Prostate gland (tissue), 2 donors: ENCODE measurements around the gene DDO. TPM values are rescaled to one million over a fixed set of nuclear protein-coding genes. Genes with fewer than 3 reads are reported as not detected.

Experiments used
- DNase-seq: peaks from one replicate; pipeline ENCODE4 v3.0.0-alpha.2; 2019; ENCODE audit warnings: low spot score
- H3K27ac ChIP-seq, 2 donors: fragments of 200-600 bp; sonication (generic); 2 replicates each; pipeline ENCODE4 v1.5.1; 2017 to 2019
- H3K27me3 ChIP-seq: fragments of 200-600 bp; sonication (generic); replicated peaks from 2 replicates; pipeline ENCODE4 v1.5.1; 2019; ENCODE audit not compliant: insufficient read depth
- H3K36me3 ChIP-seq, 2 donors: fragments of 200-600 bp; sonication (generic); 1 replicate in 1 of 2; 2 replicates in 1 of 2; pipeline versions ENCODE4 v1.5.1 to v1.8.1; 2017 to 2019
- H3K4me1 ChIP-seq: fragments of 200-600 bp; sonication (generic); replicated peaks from 2 replicates; pipeline ENCODE4 v1.5.1; 2019
- H3K4me3 ChIP-seq, 2 donors: fragments of 200-600 bp; sonication (generic); 2 replicates each; pipeline ENCODE4 v1.5.1; 2017 to 2019
- H3K9me3 ChIP-seq: fragments of 200-600 bp; sonication (generic); 2 replicates; pipeline ENCODE4 v1.5.1; 2017
- POLR2A ChIP-seq: fragments of 450-650 bp; IDR thresholded peaks from one replicate; pipeline ENCODE4 v1.6.1; 2016; ENCODE audit warnings: antibody characterized with exemption, mild to moderate bottlenecking
- POLR2AphosphoS5 ChIP-seq: sonication (generic); formaldehyde crosslinking; IDR thresholded peaks from one replicate; pipeline ENCODE4 v1.6.1; 2017; ENCODE audit warnings: antibody characterized with exemption
- WGBS: methylation state at CpG from one replicate; pipeline ENCODE4 v1.1.5; 2018; 5-methylcytosine and 5-hydroxymethylcytosine counted together
- intact Hi-C: fragments of 100-400 bp; cut with DNase I; formaldehyde crosslinking; loops from one replicate; pipeline ENCODE4 v1.14.2; 2022
- total RNA-seq, 2 donors: library from RNA; depleted of rRNA; stranded (reverse); fragments of >200 nt; gene quantifications; one replicate each; pipeline ENCODE4 v1.1.0, GENCODE V29; 2016
- TF ChIP-seq, protein P1 (sequence below), 4 experiments: fragments of 200-600 bp in 2 of 4; fragments of 450-650 bp in 2 of 4; sonication (generic) in 2 of 4; IDR thresholded peaks; 1 replicate in 3 of 4; 2 replicates in 1 of 4; pipeline ENCODE4 v1.5.1; 2016 to 2019; ENCODE audit warnings: antibody characterized with exemption in 4 of 4, mild to moderate bottlenecking in 2 of 4, moderate library complexity in 2 of 4

The DDO gene
- total RNA-seq, 2 donors from 2014 or later, result 0.41 to 2.1 TPM

- WGBS, result 87% methylated on average over 11 of the region's 11 CpGs
- Histone ChIP-seq H3K27ac (no peak overlapping the region), H3K36me3 (no peaks in the 10 kb centered on the region), H3K9me3 (no peaks in the 10 kb centered on the region), H3K4me3 (no peak overlapping the region), H3K4me1 (no peaks in the 10 kb centered on the region), H3K27me3 (no peaks in the 10 kb centered on the region)
- TF ChIP-seq, protein P1, sequence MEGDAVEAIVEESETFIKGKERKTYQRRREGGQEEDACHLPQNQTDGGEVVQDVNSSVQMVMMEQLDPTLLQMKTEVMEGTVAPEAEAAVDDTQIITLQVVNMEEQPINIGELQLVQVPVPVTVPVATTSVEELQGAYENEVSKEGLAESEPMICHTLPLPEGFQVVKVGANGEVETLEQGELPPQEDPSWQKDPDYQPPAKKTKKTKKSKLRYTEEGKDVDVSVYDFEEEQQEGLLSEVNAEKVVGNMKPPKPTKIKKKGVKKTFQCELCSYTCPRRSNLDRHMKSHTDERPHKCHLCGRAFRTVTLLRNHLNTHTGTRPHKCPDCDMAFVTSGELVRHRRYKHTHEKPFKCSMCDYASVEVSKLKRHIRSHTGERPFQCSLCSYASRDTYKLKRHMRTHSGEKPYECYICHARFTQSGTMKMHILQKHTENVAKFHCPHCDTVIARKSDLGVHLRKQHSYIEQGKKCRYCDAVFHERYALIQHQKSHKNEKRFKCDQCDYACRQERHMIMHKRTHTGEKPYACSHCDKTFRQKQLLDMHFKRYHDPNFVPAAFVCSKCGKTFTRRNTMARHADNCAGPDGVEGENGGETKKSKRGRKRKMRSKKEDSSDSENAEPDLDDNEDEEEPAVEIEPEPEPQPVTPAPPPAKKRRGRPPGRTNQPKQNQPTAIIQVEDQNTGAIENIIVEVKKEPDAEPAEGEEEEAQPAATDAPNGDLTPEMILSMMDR (IDR thresholded peaks at IDR 0.05), result no peak
- no peak for TF ChIP-seq POLR2AphosphoS5
- no peak for TF ChIP-seq POLR2A
- intact Hi-C loops, result no loop called here
- no peak for DNase-seq
Measured at GRCh38 chr6:110348961-110349690, 66.2 kb downstream of the DDO start.

DNA sequence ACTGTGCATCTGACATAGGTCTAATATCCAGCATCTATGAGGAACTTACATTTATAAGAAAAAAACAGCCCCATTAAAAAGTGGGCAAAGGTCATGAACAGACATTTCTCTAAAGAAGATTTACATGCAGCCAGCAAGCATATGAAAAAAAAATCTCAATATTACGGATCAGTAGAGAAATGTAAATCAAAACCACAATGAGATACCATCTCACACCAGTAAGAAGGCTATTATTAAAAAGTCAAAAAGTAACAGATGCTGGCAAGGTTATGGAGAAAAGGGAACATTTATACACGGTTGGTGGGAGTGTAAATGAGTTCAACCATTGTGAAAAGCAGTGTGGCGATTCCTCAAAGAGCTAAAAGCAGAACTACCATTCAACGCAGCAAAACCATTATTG, 70.3 kb downstream of the DDO start:
- H3K27ac ChIP-seq, result no peak overlapping the region
- intact Hi-C loops, result no loop called here

DNA sequence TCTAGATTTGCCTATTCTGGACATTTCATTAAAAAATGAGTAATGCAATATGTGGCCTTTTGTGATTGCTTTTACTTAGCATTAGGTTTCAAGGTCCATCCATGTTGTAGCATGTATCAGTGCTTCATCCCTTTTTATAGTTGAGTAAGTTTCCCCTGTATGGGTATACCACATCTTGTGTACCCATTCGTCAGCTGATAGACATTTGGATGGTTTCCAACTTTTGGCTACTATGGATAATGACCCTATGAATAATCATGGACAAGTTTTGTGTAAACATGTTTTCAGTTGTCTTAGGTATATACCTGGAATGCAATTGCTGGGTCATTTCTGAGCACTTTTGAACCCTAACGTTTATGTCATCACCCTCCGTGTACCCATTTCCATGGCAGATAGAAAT, 72.6 kb downstream of the DDO start:
- Histone ChIP-seq H3K27ac (no peak overlapping the region), H3K4me1 (no peaks in the 10 kb centered on the region), H3K4me3 (no peak overlapping the region), H3K27me3 (no peaks in the 10 kb centered on the region), H3K9me3 (no peaks in the 10 kb centered on the region), H3K36me3 (no peaks in the 10 kb centered on the region)
- intact Hi-C loops, result loop anchor here (5.0 kb wide), 1 partner anchor 160 kb away; the partner anchor contains the start of gene CDC40
- TF ChIP-seq POLR2A (no peak), POLR2AphosphoS5 (no peak)
- TF ChIP-seq, protein P1 (IDR thresholded peaks at IDR 0.05), result no peak
- WGBS, result 94% methylated on average over 3 of the region's 3 CpGs
- no peak for DNase-seq

More for the DNA sequence above, 70.3 kb downstream of the DDO start:
- H3K9me3 ChIP-seq, result no peaks in the 10 kb centered on the region
- H3K4me3 ChIP-seq, result no peak overlapping the region
- no peaks in the 10 kb centered on the region for H3K36me3 ChIP-seq
- TF ChIP-seq POLR2AphosphoS5, result no peak
- no peak for TF ChIP-seq POLR2A
- TF ChIP-seq, protein P1 (IDR thresholded peaks at IDR 0.05), result no peak
- H3K4me1 ChIP-seq, result no peaks in the 10 kb centered on the region
- H3K27me3 ChIP-seq, result no peaks in the 10 kb centered on the region
- DNase-seq, result no peak
- 46% methylated on average over 4 of the region's 4 CpGs for WGBS

Other genes starting within 250 kb of the DDO start
- gene WASF1, start 235.9 kb downstream of the DDO start, total RNA-seq, result 10 to 100 TPM in 1 of 2 donors, 1 to 10 TPM in 1; 8.0 to 56.8 TPM
- gene CDC40, start 235.1 kb downstream of the DDO start, total RNA-seq, result 10 to 100 TPM; 15.8 to 20.4 TPM
- gene METTL24, start 57.2 kb downstream of the DDO start, total RNA-seq, result 1 to 10 TPM in 1 of 2 donors, under 1 TPM in 1; 0.96 to 3.0 TPM
- gene SLC22A16, start 61.0 kb upstream of the DDO start, total RNA-seq, result 1 to 10 TPM in 1 of 2 donors, not detected in 1; 2.7 TPM